HG03108 (cell line): ENCODE data around the gene TATDN3.
"Not testable (repeated sequence)": the region's sequence is repeated elsewhere in the genome, so short reads cannot be mapped to it uniquely, and the experiment has no call there.

Experiments used
- ATAC-seq: cut with Tn5 transposase; IDR thresholded peaks from one replicate; pipeline ENCODE4 v1.9.1; 2021; ENCODE audit warnings: moderate library complexity; ENCODE audit not compliant: unreplicated experiment

TATDN3 gene

GRCh38 chr1:212791676-212792395, at the start of gene TATDN3, which contains the start of gene NSL1:
TATDN3 (plus strand) TSS chr1:212791894; CDS start chr1:212791922, 28 bp downstream.
NSL1 (minus strand) TSS chr1:212791777; CDS start chr1:212791763, 14 bp downstream.
- ATAC-seq: peak; percentile 63

- no peak for ATAC-seq
Measured at GRCh38 chr1:212743901-212744475, 47.7 kb upstream of the TATDN3 start.

GRCh38 chr1:212745303-212745702, 46.4 kb upstream of the TATDN3 start:
- ATAC-seq: no peak

- no peak for ATAC-seq
Measured at GRCh38 chr1:212746546-212746945, 45.1 kb upstream of the TATDN3 start.

GRCh38 chr1:212749821-212750535, 41.7 kb upstream of the TATDN3 start:
- ATAC-seq: no peak

- ATAC-seq: no peak
Measured at GRCh38 chr1:212752252-212752933, 39.3 kb upstream of the TATDN3 start.

GRCh38 chr1:212752934-212753497, 38.7 kb upstream of the TATDN3 start:
- ATAC-seq: no peak

- no peak for ATAC-seq
Measured at GRCh38 chr1:212753749-212754148, 37.9 kb upstream of the TATDN3 start.

- peak; percentile 50 for ATAC-seq
Measured at GRCh38 chr1:212754193-212754592, 37.5 kb upstream of the TATDN3 start.

- no peak for ATAC-seq
Measured at GRCh38 chr1:212754680-212755079, 37.0 kb upstream of the TATDN3 start.

- ATAC-seq: no peak
Measured at GRCh38 chr1:212759683-212760082, 32.0 kb upstream of the TATDN3 start.

GRCh38 chr1:212760126-212760823, 31.4 kb upstream of the TATDN3 start:
- no peak for ATAC-seq

- no peak for ATAC-seq
Measured at GRCh38 chr1:212762234-212762633, 29.5 kb upstream of the TATDN3 start.

GRCh38 chr1:212762839-212763238, 28.9 kb upstream of the TATDN3 start:
- ATAC-seq: no peak

- not testable (repeated sequence) for ATAC-seq
Measured at GRCh38 chr1:212764718-212765281, 26.9 kb upstream of the TATDN3 start.

GRCh38 chr1:212766825-212767224, 24.9 kb upstream of the TATDN3 start:
- ATAC-seq: not testable (repeated sequence)

- ATAC-seq: no peak
Measured at GRCh38 chr1:212769459-212770167, 22.1 kb upstream of the TATDN3 start.

GRCh38 chr1:212771341-212771740, 20.4 kb upstream of the TATDN3 start:
- ATAC-seq: no peak

GRCh38 chr1:212773011-212773410, 18.7 kb upstream of the TATDN3 start:
- no peak for ATAC-seq
